Measurements from ENCODE around the gene PALLD.

The PALLD gene

GRCh38 chr4:168884251-168885124 is 387.6 kb downstream of the PALLD start:
- no peak for DNase-seq

- DNase-seq = no peak
Measured at GRCh38 chr4:168885400-168885799, 388.5 kb downstream of the PALLD start.

GRCh38 chr4:168886351-168886750 is 389.5 kb downstream of the PALLD start:
- no peak for DNase-seq

GRCh38 chr4:168887809-168888208 is 391.0 kb downstream of the PALLD start:
- no peak for DNase-seq

- no peak for DNase-seq
Measured at GRCh38 chr4:168888715-168889215, 391.9 kb downstream of the PALLD start.

GRCh38 chr4:168891086-168891485 is 394.2 kb downstream of the PALLD start:
- no peak for DNase-seq

GRCh38 chr4:168891688-168892087 is 394.8 kb downstream of the PALLD start:
- DNase-seq = no peak

GRCh38 chr4:168892475-168892874 is 395.6 kb downstream of the PALLD start:
- no peak for DNase-seq

GRCh38 chr4:168893205-168893604 is 396.4 kb downstream of the PALLD start:
- no peak for DNase-seq

GRCh38 chr4:168893807-168894206 is 397.0 kb downstream of the PALLD start:
- DNase-seq = no peak

- DNase-seq = no peak
Measured at GRCh38 chr4:168900080-168900479, 403.2 kb downstream of the PALLD start.

- DNase-seq = no peak
Measured at GRCh38 chr4:168907119-168907698, 410.4 kb downstream of the PALLD start.

GRCh38 chr4:168908093-168908492 is 411.2 kb downstream of the PALLD start:
- no peak for DNase-seq

- no peak for DNase-seq
Measured at GRCh38 chr4:168908851-168909273, 412.0 kb downstream of the PALLD start.

GRCh38 chr4:168914095-168914494 is 417.2 kb downstream of the PALLD start:
- no peak for DNase-seq

- peak; percentile 13 for DNase-seq
Measured at GRCh38 chr4:168917138-168917779, 420.4 kb downstream of the PALLD start.

- DNase-seq = no peak
Measured at GRCh38 chr4:168919706-168920324, 423.0 kb downstream of the PALLD start.

GRCh38 chr4:168920441-168921065 is 423.7 kb downstream of the PALLD start:
- no peak for DNase-seq

GRCh38 chr4:168923526-168924194 is 426.8 kb downstream of the PALLD start:
- peak; percentile 65 for DNase-seq

- no peak for DNase-seq
Measured at GRCh38 chr4:168924667-168925066, 427.8 kb downstream of the PALLD start.

- DNase-seq = no peak
Measured at GRCh38 chr4:168925789-168926490, 429.1 kb downstream of the PALLD start.

GRCh38 chr4:168928346-168928745 is 431.5 kb downstream of the PALLD start:
- no peak for DNase-seq
